GM12878 (cell line): Measurements from ENCODE around the gene RAP1GAP.

Experiments used
- CBX5 ChIP-seq: sonication (generic); IDR thresholded peaks from 2 replicates; pipeline ENCODE4 v1.6.1; 2016; ENCODE audit warnings: low read depth, moderate library complexity, mild to moderate bottlenecking, inconsistent platforms
- CHD2 ChIP-seq: IDR thresholded peaks from 2 replicates; pipeline ENCODE4 v1.6.1; 2011; ENCODE audit warnings: low read depth, low read length, improper control_type of control experiment, borderline replicate concordance
- EP300 ChIP-seq, 2 experiments: fragments of 150-350 bp in 1 of 2; IDR thresholded peaks; 2 replicates each; pipeline ENCODE4 v1.6.1; 2011 to 2012; ENCODE audit warnings: low read depth in 2 of 2, low read length in 2 of 2, borderline replicate concordance in 1 of 2, improper control_type of control experiment in 1 of 2, inconsistent platforms in 1 of 2; ENCODE audit not compliant: control insufficient read depth in 1 of 2
- ESRRA ChIP-seq: IDR thresholded peaks from 2 replicates; pipeline ENCODE4 v1.6.1; 2012; ENCODE audit warnings: mild to moderate bottlenecking, low read length, improper control_type of control experiment
- MEF2A ChIP-seq: IDR thresholded peaks from 2 replicates; pipeline ENCODE4 v1.6.1; 2011; ENCODE audit warnings: low read depth, mild to moderate bottlenecking, low read length, moderate library complexity; ENCODE audit not compliant: insufficient read depth
- NFXL1 ChIP-seq: fragments of 450-650 bp; IDR thresholded peaks from 2 replicates; pipeline ENCODE4 v1.6.1; 2017; ENCODE audit warnings: antibody characterized with exemption, mild to moderate bottlenecking, borderline replicate concordance
- RAD21 ChIP-seq: IDR thresholded peaks from 2 replicates; pipeline ENCODE4 v1.6.1; 2011; ENCODE audit warnings: mild to moderate bottlenecking, low read depth, low read length, moderate library complexity; ENCODE audit not compliant: insufficient read depth
- ZNF384 ChIP-seq: IDR thresholded peaks from 2 replicates; pipeline ENCODE4 v1.6.1; 2012; ENCODE audit warnings: low read depth, mild to moderate bottlenecking, low read length, improper control_type of control experiment, borderline replicate concordance
- ZZZ3 ChIP-seq: IDR thresholded peaks from 2 replicates; pipeline ENCODE4 v1.6.1; 2011; ENCODE audit warnings: low read depth; ENCODE audit not compliant: control insufficient read depth, insufficient read length
- TF ChIP-seq, protein P1 (sequence below): IDR thresholded peaks from 2 replicates; pipeline ENCODE4 v1.6.1; 2011; ENCODE audit warnings: low read depth, low read length, improper control_type of control experiment, borderline replicate concordance
- TF ChIP-seq, protein P2 (sequence below), 3 experiments: IDR thresholded peaks in 2 of 3; conservative IDR thresholded peaks in 1 of 3; 2 replicates each; pipeline ENCODE4 v1.5.1; 2011; ENCODE audit warnings: low read depth in 3 of 3, low read length in 3 of 3, mild to moderate bottlenecking in 3 of 3, control low read depth in 2 of 3, moderate library complexity in 2 of 3, inconsistent platforms in 1 of 3, mixed read lengths in 1 of 3; ENCODE audit not compliant: control insufficient read depth in 2 of 3, insufficient read depth in 1 of 3; ENCODE audit errors: extremely low read depth in 1 of 3
- TF ChIP-seq, protein P3 (sequence below): IDR thresholded peaks from 2 replicates; pipeline ENCODE4 v1.6.1; 2012; ENCODE audit warnings: low read depth, low read length, improper control_type of control experiment
- TF ChIP-seq, protein P4 (sequence below): IDR thresholded peaks from 2 replicates; pipeline ENCODE4 v1.6.1; 2011; ENCODE audit warnings: mild to moderate bottlenecking, low read depth, low read length, moderate library complexity; ENCODE audit not compliant: insufficient replicate concordance

DNA sequence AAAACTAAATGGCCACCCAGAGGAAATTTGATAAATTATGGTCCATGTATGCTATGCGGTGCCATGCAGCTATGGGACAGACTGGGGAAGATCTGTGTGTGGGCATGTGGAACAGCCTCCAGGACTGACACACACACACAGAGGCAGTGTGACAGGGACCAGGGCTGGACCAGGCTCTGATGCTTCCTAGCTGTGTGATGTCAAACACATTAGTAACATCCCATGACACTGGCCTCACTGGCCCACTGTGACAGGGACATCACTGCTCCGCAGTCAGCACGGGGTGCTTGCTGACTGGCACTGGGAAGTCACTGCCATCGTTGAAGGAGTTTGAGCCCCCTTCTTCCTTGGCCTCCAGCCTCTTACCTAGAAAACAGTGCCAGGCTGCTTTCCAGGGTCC is 13.9 kb downstream of the RAP1GAP start:
- TF ChIP-seq, protein P1, sequence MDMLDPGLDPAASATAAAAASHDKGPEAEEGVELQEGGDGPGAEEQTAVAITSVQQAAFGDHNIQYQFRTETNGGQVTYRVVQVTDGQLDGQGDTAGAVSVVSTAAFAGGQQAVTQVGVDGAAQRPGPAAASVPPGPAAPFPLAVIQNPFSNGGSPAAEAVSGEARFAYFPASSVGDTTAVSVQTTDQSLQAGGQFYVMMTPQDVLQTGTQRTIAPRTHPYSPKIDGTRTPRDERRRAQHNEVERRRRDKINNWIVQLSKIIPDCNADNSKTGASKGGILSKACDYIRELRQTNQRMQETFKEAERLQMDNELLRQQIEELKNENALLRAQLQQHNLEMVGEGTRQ: no peak
- TF ChIP-seq EP300 (IDR thresholded peaks at IDR 0.05; ENCODE audit: borderline replicate concordance in 1 of 2, control insufficient read depth in 1 of 2, low read depth in 2 of 2, low read length in 2 of 2) (no peak), RAD21 (no peak), MEF2A (no peak), ZNF384 (no peak), CBX5 (no peak), ESRRA (no peak), NFXL1 (no peak), ZZZ3 (no peak), CHD2 (no peak)
- TF ChIP-seq, protein P2, sequence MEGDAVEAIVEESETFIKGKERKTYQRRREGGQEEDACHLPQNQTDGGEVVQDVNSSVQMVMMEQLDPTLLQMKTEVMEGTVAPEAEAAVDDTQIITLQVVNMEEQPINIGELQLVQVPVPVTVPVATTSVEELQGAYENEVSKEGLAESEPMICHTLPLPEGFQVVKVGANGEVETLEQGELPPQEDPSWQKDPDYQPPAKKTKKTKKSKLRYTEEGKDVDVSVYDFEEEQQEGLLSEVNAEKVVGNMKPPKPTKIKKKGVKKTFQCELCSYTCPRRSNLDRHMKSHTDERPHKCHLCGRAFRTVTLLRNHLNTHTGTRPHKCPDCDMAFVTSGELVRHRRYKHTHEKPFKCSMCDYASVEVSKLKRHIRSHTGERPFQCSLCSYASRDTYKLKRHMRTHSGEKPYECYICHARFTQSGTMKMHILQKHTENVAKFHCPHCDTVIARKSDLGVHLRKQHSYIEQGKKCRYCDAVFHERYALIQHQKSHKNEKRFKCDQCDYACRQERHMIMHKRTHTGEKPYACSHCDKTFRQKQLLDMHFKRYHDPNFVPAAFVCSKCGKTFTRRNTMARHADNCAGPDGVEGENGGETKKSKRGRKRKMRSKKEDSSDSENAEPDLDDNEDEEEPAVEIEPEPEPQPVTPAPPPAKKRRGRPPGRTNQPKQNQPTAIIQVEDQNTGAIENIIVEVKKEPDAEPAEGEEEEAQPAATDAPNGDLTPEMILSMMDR (IDR thresholded peaks at IDR 0.05 in 2 of 3, conservative IDR thresholded peaks at IDR 0.05 in 1 of 3; ENCODE audit: control insufficient read depth in 2 of 3, extremely low read depth in 1 of 3, insufficient read depth in 1 of 3, low read depth in 3 of 3, low read length in 3 of 3): no peak
- TF ChIP-seq, protein P3, sequence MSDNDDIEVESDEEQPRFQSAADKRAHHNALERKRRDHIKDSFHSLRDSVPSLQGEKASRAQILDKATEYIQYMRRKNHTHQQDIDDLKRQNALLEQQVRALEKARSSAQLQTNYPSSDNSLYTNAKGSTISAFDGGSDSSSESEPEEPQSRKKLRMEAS: no peak
- TF ChIP-seq, protein P4, sequence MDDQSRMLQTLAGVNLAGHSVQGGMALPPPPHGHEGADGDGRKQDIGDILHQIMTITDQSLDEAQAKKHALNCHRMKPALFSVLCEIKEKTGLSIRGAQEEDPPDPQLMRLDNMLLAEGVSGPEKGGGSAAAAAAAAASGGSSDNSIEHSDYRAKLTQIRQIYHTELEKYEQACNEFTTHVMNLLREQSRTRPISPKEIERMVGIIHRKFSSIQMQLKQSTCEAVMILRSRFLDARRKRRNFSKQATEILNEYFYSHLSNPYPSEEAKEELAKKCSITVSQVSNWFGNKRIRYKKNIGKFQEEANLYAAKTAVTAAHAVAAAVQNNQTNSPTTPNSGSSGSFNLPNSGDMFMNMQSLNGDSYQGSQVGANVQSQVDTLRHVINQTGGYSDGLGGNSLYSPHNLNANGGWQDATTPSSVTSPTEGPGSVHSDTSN: no peak
